SK-N-MC (cell line): ENCODE results near the gene GALNT14.

Source experiments
- EZH2 ChIP-seq: fragments of 200-600 bp; sonication (generic); IDR thresholded peaks from one replicate; pipeline ENCODE4 v1.6.1; 2017; ENCODE audit warnings: antibody characterized with exemption
- POLR2AphosphoS5 ChIP-seq: IDR thresholded peaks from 2 replicates; pipeline ENCODE4 v1.6.1; 2012; ENCODE audit warnings: mild to moderate bottlenecking, low read depth, low read length, borderline replicate concordance

DNA sequence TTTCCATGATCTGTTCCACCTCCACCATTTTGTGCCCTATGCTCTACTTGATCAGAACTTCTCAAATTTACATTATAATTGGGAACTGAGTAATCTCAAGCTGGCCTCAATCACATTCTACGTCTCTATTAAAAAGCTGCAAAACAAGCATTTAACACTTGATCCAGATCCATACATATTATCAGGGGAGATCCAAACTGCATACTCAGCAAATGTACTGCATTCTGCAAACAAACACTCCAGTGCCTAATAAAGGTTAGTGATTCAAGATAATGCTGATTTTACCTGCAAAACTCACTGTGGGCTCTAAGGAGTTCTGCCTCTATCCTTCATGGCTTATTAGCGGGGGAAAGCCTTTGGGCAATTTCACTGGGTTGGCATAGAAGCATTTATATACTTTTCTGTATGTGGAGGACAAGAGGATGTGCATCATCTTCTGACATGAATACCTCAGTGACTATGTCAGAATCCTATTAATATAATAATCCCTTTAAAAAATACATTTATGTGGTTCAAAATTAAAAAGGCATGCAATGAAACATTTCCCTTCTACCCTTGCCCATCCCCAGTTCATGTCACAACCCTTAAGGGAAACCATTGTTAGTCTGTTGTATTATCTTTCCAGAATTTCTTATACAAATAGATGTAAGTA, 40.2 kb downstream of the GALNT14 start:
- TF ChIP-seq POLR2AphosphoS5 (no peak), EZH2 (no peak)
